Measurements from ENCODE around the gene OGFOD2. TPM values are rescaled to one million over a fixed set of nuclear protein-coding genes. Genes with fewer than 3 reads are reported as not detected.

OGFOD2 gene
- total and polyA plus RNA-seq, 9 of the 15 experiments (the other 6 are each of a cell fraction or from before 2014, with no cell fraction given): 1.4 to 111 (median 18.5) TPM

- CTCF ChIA-PET (ENCODE audit: low intra/inter-chr PET ratio): no interaction called here
- Histone ChIP-seq H3K79me2 (ENCODE audit: control insufficient read depth, insufficient read depth, low read length) (no peaks in the 10 kb centered on the region), H3K9ac (ENCODE audit: insufficient read depth in 1 of 2, low read depth in 2 of 2, low read length in 2 of 2) (peak overlapping the region in 1 of 2 experiments; percentile 55; a peak in 2 of 4 replicates), H3K36me3 (ENCODE audit: control insufficient read depth, insufficient read depth, low read length) (0 out of 3 replicates have a peak, but pooled peaks cover 5% of the 10 kb centered on the region), H3K4me2 (ENCODE audit: insufficient read depth, low read length) (no peak overlapping the region), H3K27ac (ENCODE audit: extremely low read depth, low read depth, low read length) (no peak overlapping the region), H3K27me3 (ENCODE audit: control insufficient read depth in 2 of 2, insufficient read depth in 2 of 2, low read length in 2 of 2) (no peaks in the 10 kb centered on the region), H3K4me1 (replicated peaks in 1 of 2; ENCODE audit: control insufficient read depth in 2 of 2, insufficient read depth in 2 of 2, low read length in 2 of 2) (peaks cover 0 to 62% of the 10 kb centered on the region in 2 experiments; a peak in 2 of 5 replicates), H4K20me1 (replicated peaks; ENCODE audit: control insufficient read depth, insufficient read depth, low read length) (no peaks in the 10 kb centered on the region), H3K9me1 (ENCODE audit: control insufficient read depth, insufficient read depth, low read length) (no peaks in the 10 kb centered on the region), H3K9me3 (replicated peaks; ENCODE audit: control insufficient read depth, insufficient read depth, low read depth, low read length) (no peaks in the 10 kb centered on the region), H2AFZ (ENCODE audit: low read depth, low read length) (no peak overlapping the region), H3K4me3 (no peak overlapping the region)
- no peak for FAIRE-seq
- no TSS peak for BruUV-seq (replicated peaks)
- intact Hi-C loops (cut with micrococcal nuclease): no loop called here
- 57% methylated on average over 13 of the region's 13 CpGs for WGBS (ENCODE audit: insufficient coverage, low coverage, missing lambda C conversion rate)
- no peak for ATAC-seq
- TF ChIP-seq UBTF (IDR thresholded peaks at IDR 0.05; ENCODE audit: borderline replicate concordance in 1 of 2, low read depth in 2 of 2, low read length in 2 of 2) (no peak), KLF6 (CRISPR knock-in tag; IDR thresholded peaks at IDR 0.05; ENCODE audit: borderline replicate concordance) (no peak), ZNF175 (CRISPR knock-in tag; IDR thresholded peaks at IDR 0.05; ENCODE audit: low read depth) (no peak), AFF1 (IDR thresholded peaks at IDR 0.05; ENCODE audit: low read depth in 1 of 2, partially characterized antibody in 2 of 2) (no peak), RB1 (IDR thresholded peaks at IDR 0.05; ENCODE audit: low read depth) (no peak)
- in situ Hi-C loops (cut with MboI): no loop called here
- POLR2A ChIA-PET: interaction anchor here (0.8 kb wide), 1 partner anchor 13 kb away, joined by 4 read pairs; no protein-coding TSS in a partner anchor
- DNase-seq (ENCODE audit: extremely low read depth in 1 of 4, low spot score in 3 of 4): no peak
Observed at GRCh38 chr12:122990561-122990960, 15.5 kb downstream of the OGFOD2 start.

Data from K562 (cell line).